ENCODE measurements around the gene ZBTB16. TPM values are rescaled to one million over a fixed set of nuclear protein-coding genes. Genes with fewer than 3 reads are reported as not detected.

ZBTB16 gene
- total RNA-seq, 3 donors from 2014 or later (not counting 1 experiment from before 2014, with no cell fraction given), result 104 to 224 (median 156) TPM

- no peak for TF ChIP-seq CTCF (IDR thresholded peaks at IDR 0.05)
- Mint-ChIP-seq H3K9me3 (no peaks in the 10 kb centered on the region), H3K36me3 (no peaks in the 10 kb centered on the region), H3K27ac (peak overlapping the region; percentile 85 to 92), H3K27me3 (ENCODE audit: low read depth in 2 of 2) (no peaks in the 10 kb centered on the region), H3K4me1 (peaks cover 96 to 98% of the 10 kb centered on the region in 2 donors), H3K4me3 (no peak overlapping the region)
- DNase-seq (peak in 1 of 2 donors; percentile 14), ATAC-seq (no peak)
- peak overlapping the region; percentile 13 for H3K27ac ChIP-seq (ENCODE audit: low read length)
- peaks cover 97% of the 10 kb centered on the region for H3K4me1 ChIP-seq (ENCODE audit: control insufficient read depth, insufficient read depth, low read length)
- H3K9me3 ChIP-seq (ENCODE audit: control insufficient read depth, insufficient read depth, low read length), result no peaks in the 10 kb centered on the region
- WGBS (ENCODE audit: insufficient coverage), result 87% methylated on average over 6 of the region's 6 CpGs
- peaks cover 9% of the 10 kb centered on the region for H3K36me3 ChIP-seq (ENCODE audit: control insufficient read depth, insufficient read depth, low read length)
- no peak overlapping the region for H3K4me3 ChIP-seq (ENCODE audit: low read length)
- intact Hi-C loops (cut with micrococcal nuclease), result loop anchor here (1.0 to 2.0 kb wide), 2 partner anchors 14 to 24 kb away; no protein-coding TSS in a partner anchor
- no peaks in the 10 kb centered on the region for H3K27me3 ChIP-seq (ENCODE audit: control insufficient read depth, insufficient read depth, low read length)
Observed at GRCh38 chr11:114160894-114161293, 101.4 kb downstream of the ZBTB16 start.

- Mint-ChIP-seq H3K4me3 (peak overlapping the region; percentile 41), H3K27me3 (ENCODE audit: low read depth in 2 of 2) (no peaks in the 10 kb centered on the region), H3K4me1 (peaks cover 97 to 98% of the 10 kb centered on the region in 2 donors), H3K36me3 (no peaks in the 10 kb centered on the region), H3K27ac (peak overlapping the region; percentile 85 to 92), H3K9me3 (no peaks in the 10 kb centered on the region)
- ATAC-seq (no peak), DNase-seq (no peak)
- no peak for TF ChIP-seq CTCF (IDR thresholded peaks at IDR 0.05)
- Histone ChIP-seq H3K4me3 (ENCODE audit: low read length) (no peak overlapping the region), H3K4me1 (ENCODE audit: control insufficient read depth, insufficient read depth, low read length) (peaks cover 95% of the 10 kb centered on the region), H3K36me3 (ENCODE audit: control insufficient read depth, insufficient read depth, low read length) (peaks cover 7% of the 10 kb centered on the region), H3K27me3 (ENCODE audit: control insufficient read depth, insufficient read depth, low read length) (no peaks in the 10 kb centered on the region), H3K9me3 (ENCODE audit: control insufficient read depth, insufficient read depth, low read length) (no peaks in the 10 kb centered on the region), H3K27ac (ENCODE audit: low read length) (no peak overlapping the region)
- WGBS (ENCODE audit: insufficient coverage), result 85% methylated on average over 9 of the region's 9 CpGs
- intact Hi-C loops (cut with micrococcal nuclease), result loop anchor here (2.0 kb wide), 1 partner anchor 15 kb away; no protein-coding TSS in a partner anchor
Observed at GRCh38 chr11:114161486-114162250, 102.2 kb downstream of the ZBTB16 start.

- H3K4me1 ChIP-seq (ENCODE audit: control insufficient read depth, insufficient read depth, low read length), result peaks cover 95% of the 10 kb centered on the region
- H3K4me3 ChIP-seq (ENCODE audit: low read length), result no peak overlapping the region
- 47% methylated on average over 9 of the region's 12 CpGs for WGBS (ENCODE audit: insufficient coverage)
- Mint-ChIP-seq H3K27ac (peak overlapping the region; percentile 75 to 85), H3K9me3 (no peaks in the 10 kb centered on the region), H3K4me1 (peaks cover 97 to 98% of the 10 kb centered on the region in 2 donors), H3K4me3 (peak overlapping the region; percentile 42), H3K27me3 (ENCODE audit: low read depth in 2 of 2) (no peaks in the 10 kb centered on the region), H3K36me3 (no peaks in the 10 kb centered on the region)
- H3K27ac ChIP-seq (ENCODE audit: low read length), result no peak overlapping the region
- H3K36me3 ChIP-seq (ENCODE audit: control insufficient read depth, insufficient read depth, low read length), result peaks cover 3% of the 10 kb centered on the region
- no peaks in the 10 kb centered on the region for H3K9me3 ChIP-seq (ENCODE audit: control insufficient read depth, insufficient read depth, low read length)
- TF ChIP-seq CTCF (IDR thresholded peaks at IDR 0.05), result no peak
- no peaks in the 10 kb centered on the region for H3K27me3 ChIP-seq (ENCODE audit: control insufficient read depth, insufficient read depth, low read length)
- no peak for ATAC-seq
- DNase-seq, result no peak
- intact Hi-C loops (cut with micrococcal nuclease), result no loop called here
Observed at GRCh38 chr11:114162719-114163123, 103.2 kb downstream of the ZBTB16 start.

All from natural killer cell (primary cell).